GDM1 (cell line): Measurements from ENCODE around the gene ERC1.
A peak's percentile ranks its signal among the peaks of the same experiment; 100 is the strongest.
"Not testable (repeated sequence)": the region's sequence is repeated elsewhere in the genome, so short reads cannot be mapped to it uniquely, and the experiment has no call there.

Experiments
- DNase-seq: peaks from one replicate; lab custom pipeline; 2025; lab: John Stamatoyannopoulos, UW

The ERC1 gene

DNA sequence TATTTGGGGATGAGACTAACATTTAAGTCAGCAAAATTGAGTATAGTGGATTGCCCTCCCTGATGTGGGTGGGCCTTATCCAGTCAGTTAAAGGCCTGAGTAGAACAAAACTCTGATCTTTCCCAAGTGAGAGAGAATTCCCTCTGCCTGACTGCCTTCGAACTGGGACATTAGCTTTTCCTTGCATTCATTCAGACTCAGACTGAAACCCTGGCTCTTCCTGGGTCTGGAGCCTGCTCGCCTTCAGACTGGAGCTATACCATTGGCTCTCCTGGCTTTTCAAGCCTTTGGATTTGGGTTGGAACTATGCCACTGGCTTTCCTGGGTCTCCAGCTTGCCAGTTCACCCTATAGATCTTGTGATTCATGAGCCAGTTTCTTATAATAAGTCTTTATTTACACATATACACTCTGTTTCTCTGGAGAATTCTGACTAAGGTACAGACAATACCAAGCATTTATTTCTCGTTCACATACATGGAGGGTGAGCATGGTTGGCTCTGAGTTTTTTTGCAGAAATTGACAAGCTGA lies 296.5 kb downstream of the ERC1 start:
- no peak for DNase-seq

GRCh38 chr12:1288333-1288732 lies 297.3 kb downstream of the ERC1 start:
- no peak for DNase-seq

DNA sequence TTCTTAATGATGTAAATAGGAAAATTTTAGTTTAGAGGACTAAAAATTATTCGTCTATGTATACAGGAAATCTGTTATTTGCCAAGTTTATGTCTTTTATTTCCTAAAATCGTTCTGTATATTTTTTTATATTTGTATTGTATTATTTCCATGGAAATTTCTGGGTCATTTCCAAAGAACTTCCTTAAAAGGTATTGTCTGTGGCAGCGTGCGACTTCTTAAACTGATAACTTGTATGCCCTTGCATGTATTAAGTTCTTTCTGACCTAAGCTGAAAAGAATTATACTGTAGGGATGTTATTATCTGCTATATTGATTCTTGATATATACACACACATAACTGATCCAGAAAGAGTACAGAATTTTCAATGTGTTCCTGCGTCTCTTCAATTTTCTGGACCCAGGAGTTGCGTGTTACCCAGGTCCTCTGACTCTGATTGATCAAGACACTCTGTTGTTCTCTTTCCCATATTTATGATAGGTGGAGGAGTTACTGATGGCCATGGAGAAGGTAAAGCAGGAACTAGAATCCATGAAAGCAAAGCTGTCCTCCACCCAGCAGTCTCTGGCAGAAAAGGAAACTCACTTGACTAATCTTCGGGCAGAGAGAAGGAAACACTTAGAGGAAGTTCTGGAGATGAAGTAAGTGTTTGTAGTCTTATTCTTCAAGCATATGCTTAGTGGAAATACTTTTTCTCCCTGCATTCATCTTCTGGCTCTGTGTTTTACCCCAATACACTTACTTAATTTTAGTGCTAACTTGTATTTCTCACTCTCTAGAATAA lies 298.5 kb downstream of the ERC1 start:
- DNase-seq, result peak; percentile 5

GRCh38 chr12:1290716-1291115 lies 299.7 kb downstream of the ERC1 start:
- DNase-seq, result no peak

- DNase-seq, result no peak
Observed at GRCh38 chr12:1291601-1292332, 300.7 kb downstream of the ERC1 start.

- DNase-seq, result no peak
Observed at GRCh38 chr12:1293901-1294300, 302.9 kb downstream of the ERC1 start.

DNA sequence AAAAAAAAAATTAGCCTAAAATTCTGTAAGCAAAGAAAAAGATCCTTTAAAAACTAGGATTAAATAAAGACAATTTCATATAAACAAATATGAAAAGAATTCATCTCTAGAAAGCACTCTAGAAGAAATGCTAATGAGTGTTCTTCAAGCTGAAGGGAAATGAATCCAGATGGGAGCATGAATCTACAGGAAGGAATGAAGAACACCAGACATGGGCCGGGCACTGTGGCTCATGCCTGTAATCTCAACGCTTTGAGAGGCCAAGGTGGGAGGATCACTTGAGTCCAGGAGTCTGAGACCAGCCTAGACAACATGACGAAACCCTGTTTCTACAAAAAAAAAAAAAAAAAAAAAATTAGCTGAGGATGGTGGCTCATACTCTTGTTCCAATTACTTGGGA lies 306.2 kb downstream of the ERC1 start:
- DNase-seq, result no peak

GRCh38 chr12:1297639-1298175 lies 306.7 kb downstream of the ERC1 start:
- no peak for DNase-seq

GRCh38 chr12:1300460-1300859 lies 309.4 kb downstream of the ERC1 start:
- DNase-seq, result no peak

DNA sequence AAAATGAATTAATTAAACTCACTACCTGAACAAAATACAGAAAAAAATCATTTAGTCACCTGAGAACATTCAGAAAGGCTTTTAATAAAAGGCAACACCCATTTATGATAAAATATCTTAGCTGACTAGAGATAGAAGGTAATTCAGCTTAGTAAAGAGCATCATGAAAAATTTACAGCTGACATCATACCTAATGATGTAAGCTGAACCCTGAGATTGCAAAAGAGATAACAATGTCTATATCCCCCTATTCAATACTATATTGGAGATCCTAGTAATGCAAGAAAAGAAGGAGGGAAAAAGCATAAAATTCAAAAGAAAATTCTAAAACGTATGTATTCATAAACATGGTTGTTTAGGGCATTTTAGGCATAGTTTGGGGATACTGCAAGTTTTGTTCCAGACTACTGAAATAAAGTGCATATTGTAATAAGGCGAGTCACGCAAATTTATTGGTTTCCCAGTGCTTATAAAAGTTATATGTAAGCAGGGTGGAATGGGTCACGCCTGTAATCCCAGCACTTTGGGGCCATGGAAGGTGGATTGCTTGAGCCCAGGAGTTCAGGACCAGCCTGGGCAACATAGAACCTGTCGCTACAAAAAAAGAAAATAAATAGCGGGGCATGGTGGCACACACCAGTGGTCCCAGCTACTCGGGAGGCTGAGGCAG lies 311.3 kb downstream of the ERC1 start:
- no peak for DNase-seq

- no peak for DNase-seq
Observed at GRCh38 chr12:1305063-1305434, 314.0 kb downstream of the ERC1 start.

GRCh38 chr12:1305791-1306500 lies 314.9 kb downstream of the ERC1 start:
- no peak for DNase-seq

DNA sequence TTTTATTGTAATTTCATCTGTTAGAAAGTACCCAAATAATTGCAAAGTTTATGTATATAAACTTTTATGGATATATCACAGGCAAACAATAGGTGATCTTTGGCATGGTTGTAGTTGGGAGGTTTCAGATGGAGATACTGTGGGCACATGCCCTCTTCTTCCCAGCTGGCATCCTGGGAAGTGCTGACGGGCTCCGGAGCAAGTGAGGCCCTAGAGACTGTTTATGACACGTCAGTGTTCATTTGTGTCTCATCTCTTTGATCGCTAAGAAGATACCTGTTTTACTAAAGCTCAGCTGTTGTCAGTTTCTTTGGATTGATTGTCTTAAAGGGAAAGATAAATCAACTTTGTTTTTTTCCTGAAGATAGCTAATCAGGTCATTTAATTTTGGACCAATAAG lies 315.8 kb downstream of the ERC1 start:
- no peak for DNase-seq

DNA sequence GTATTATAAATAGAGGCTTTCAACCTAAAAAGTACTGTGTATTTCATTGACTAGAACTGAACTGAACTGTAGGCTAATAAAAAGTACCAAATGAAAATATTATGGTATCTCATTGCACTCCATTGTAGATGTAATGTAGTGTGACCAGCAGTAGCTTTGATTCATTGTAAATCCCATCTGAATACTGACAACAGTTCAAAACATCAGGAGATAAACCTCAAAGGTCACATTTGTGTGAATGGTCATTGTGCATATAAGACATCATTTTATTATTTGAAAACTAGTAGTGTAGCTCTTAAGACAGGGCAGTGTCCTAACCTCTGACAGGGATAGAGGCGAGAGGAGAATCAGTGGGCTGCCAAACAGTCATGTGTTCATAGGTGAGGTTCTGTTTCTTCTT lies 316.8 kb downstream of the ERC1 start:
- DNase-seq, result no peak

GRCh38 chr12:1309613-1310012 lies 318.6 kb downstream of the ERC1 start:
- no peak for DNase-seq

DNA sequence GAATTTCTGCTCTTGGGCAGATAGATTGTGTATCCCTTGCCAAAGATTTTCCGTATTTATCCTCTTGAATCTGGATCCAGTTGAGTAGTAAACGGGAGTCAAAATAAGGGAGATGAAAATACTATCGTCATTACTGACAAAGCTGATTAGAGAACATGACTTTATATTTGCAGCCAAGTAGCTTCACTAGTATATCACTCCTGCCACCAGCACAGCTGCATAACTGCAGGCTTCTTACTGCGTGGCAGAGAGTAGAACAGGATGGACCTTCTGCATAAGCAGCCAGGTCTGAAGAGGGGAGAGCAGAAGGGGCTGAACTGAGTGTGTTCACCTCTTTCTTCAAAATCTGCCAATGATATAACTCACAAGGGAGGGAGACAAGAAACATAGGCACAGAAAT lies 319.6 kb downstream of the ERC1 start:
- no peak for DNase-seq

DNA sequence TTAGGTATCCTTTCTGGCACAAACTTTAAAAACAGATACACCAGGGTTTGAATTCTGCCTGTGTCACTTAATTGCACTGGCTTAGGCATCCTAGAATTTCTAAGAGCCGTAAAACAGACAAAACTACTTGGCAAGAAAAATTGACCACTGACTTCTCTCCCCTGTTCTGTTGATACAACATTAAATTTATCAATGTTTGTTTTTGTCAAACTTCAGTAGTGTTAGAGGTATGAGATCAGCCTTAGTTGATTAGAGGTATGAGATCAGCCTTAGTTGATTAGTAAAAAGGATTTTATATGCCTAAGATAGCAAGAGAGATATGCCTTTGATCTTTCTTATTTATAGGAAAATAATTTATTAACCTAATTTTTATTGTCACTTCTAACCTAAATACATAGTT lies 320.1 kb downstream of the ERC1 start:
- DNase-seq, result no peak

DNA sequence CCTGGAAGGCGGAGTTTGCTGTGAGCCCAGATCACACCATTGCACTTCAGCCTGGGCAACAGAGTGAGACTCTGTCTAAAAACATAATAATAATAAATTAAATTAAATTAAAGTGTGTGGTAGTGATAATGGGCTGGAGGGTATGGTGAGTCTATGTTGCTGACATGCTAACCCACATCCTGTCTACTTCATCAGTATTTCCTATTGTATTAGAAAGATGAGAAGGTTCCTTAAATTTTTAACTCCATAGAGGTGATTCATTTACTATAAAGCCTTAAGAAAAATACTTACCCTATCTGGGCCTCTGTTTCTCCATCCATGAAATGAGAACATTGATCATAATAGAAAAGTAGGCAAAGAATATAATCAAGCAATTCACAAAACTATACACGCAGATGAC lies 322.9 kb downstream of the ERC1 start:
- DNase-seq, result no peak

DNA sequence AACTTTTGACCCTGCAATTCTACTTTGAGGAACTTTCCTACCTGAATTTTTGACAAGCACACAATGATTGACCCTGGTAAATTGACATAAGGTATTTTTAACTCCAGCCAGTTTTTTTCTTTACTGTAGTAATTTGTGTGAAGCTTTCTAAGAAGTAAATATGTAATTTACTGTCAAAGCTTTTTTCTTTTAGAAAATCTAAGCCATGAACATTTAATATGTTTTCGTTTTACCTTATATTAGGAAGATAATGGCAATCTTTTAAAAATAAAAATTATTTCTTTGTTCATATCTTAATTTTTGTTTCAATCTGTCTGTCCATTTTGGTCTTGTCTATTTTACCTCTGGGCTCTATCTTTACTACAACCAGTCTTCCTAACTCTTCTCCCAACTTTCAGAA lies 323.5 kb downstream of the ERC1 start:
- no peak for DNase-seq

GRCh38 chr12:1316991-1317390 lies 326.0 kb downstream of the ERC1 start:
- DNase-seq, result not testable (repeated sequence)

DNA sequence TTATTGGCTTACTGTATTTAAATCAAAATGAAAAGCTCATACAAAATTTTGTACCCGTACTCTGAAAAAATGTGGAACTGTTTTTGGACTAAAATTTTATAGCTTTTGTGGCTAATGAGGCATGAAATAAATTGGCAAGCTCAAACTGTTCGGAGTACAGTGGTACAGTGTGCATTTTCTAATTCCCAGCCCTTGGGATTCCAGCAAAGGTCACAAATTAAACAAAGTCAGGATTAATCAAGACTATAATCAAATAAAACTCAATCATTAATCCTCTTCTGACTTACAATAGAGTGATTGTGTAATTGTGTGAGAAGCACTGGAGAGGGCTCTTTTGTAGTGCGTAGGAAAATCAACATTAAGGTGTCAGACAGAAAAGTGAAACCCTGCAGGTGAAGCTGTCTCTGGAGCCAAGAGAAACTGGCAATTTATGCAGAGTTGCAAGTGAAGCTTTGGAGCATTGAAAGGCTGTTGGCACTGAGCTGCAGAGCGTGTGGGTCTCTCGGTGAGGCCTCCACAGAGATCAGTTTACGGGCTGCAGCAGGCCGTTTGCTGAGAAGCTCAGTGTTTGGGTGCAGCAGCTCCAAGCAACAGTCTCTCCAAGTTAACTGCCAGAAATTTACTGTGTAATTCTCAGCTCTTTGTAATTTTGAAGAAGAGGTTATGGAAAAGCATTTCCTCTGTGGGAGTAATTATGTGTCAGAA lies 327.5 kb downstream of the ERC1 start:
- no peak for DNase-seq
